HL-60 (cell line): ENCODE results near the gene IPO13.

Experiments used
- DNase-seq, 2 experiments: peaks; one replicate each; pipeline ENCODE4 v3.0.0-alpha.2; 2010 to 2020; ENCODE audit warnings: low read depth in 1 of 2, low spot score in 1 of 2
- H3K27ac ChIP-seq: fragments of 250-450 bp; sonication (Bioruptor Pico); replicated peaks from 2 replicates; pipeline ENCODE4 v1.5.1; 2020; ENCODE audit warnings: mild to moderate bottlenecking, moderate library complexity
- H3K27me3 ChIP-seq: fragments of 250-450 bp; sonication (Bioruptor Pico); 2 replicates; pipeline ENCODE4 v1.5.1; 2021; ENCODE audit warnings: mild to moderate bottlenecking, moderate library complexity; ENCODE audit not compliant: insufficient read depth, poor library complexity, severe bottlenecking
- H3K4me3 ChIP-seq: replicated peaks from 2 replicates; pipeline ENCODE4 v1.5.1; 2011; ENCODE audit warnings: mild to moderate bottlenecking, control low read depth, low read length; ENCODE audit not compliant: insufficient read depth
- CTCF ChIP-seq: IDR thresholded peaks from one replicate; pipeline ENCODE4 v1.5.1; 2011; ENCODE audit warnings: low read length, control low read depth, inconsistent platforms; ENCODE audit not compliant: insufficient read depth
- GABPA ChIP-seq: IDR thresholded peaks from 2 replicates; pipeline ENCODE4 v1.6.1; 2012; ENCODE audit warnings: low read depth
- POLR2AphosphoS5 ChIP-seq: IDR thresholded peaks from 2 replicates; pipeline ENCODE4 v1.6.1; 2012; ENCODE audit warnings: low read depth
- REST ChIP-seq: IDR thresholded peaks from 2 replicates; pipeline ENCODE4 v1.6.1; 2012; ENCODE audit warnings: low read depth; ENCODE audit not compliant: insufficient replicate concordance
- SPI1 ChIP-seq: IDR thresholded peaks from 2 replicates; pipeline ENCODE4 v1.6.1; 2012; ENCODE audit warnings: low read depth, mild to moderate bottlenecking, borderline replicate concordance

Gene IPO13

GRCh38 chr1:43957407-43958040 lies 10.8 kb downstream of the IPO13 start:
- Histone ChIP-seq H3K27ac (no peak overlapping the region), H3K4me3 (no peak overlapping the region), H3K27me3 (no peaks in the 10 kb centered on the region)
- DNase-seq = no peak
- TF ChIP-seq REST (no peak), POLR2AphosphoS5 (no peak), GABPA (no peak), SPI1 (no peak), CTCF (no peak)

GRCh38 chr1:43958351-43959255 lies 11.9 kb downstream of the IPO13 start:
- H3K27me3 ChIP-seq = no peaks in the 10 kb centered on the region
- H3K27ac ChIP-seq = no peak overlapping the region
- TF ChIP-seq CTCF (no peak), GABPA (no peak), POLR2AphosphoS5 (no peak), REST (no peak), SPI1 (no peak)
- no peak overlapping the region for H3K4me3 ChIP-seq
- DNase-seq = no peak

GRCh38 chr1:43960798-43961197 lies 14.0 kb downstream of the IPO13 start:
- TF ChIP-seq GABPA = no peak
- no peak for TF ChIP-seq REST
- no peak for TF ChIP-seq CTCF
- TF ChIP-seq SPI1 = no peak
- TF ChIP-seq POLR2AphosphoS5 = no peak
- DNase-seq = no peak
- Histone ChIP-seq H3K27me3 (no peaks in the 10 kb centered on the region), H3K27ac (no peak overlapping the region), H3K4me3 (no peak overlapping the region)
